PFSK-1 (cell line): ENCODE results near the gene BTBD16.

Experiments used
- FOXP2 ChIP-seq: optimal IDR thresholded peaks from 2 replicates; pipeline ENCODE3; 2011; ENCODE audit warnings: borderline replicate concordance, control low read depth, inconsistent platforms; ENCODE audit not compliant: insufficient read depth; ENCODE audit errors: extremely low read length, extremely low read depth
- POLR2AphosphoS5 ChIP-seq: IDR thresholded peaks from 2 replicates; pipeline ENCODE4 v1.6.1; 2012; ENCODE audit warnings: low read depth, mild to moderate bottlenecking, control low read depth, low read length, moderate library complexity
- REST ChIP-seq, 2 experiments: IDR thresholded peaks; 2 replicates each; pipeline versions ENCODE4 v1.6.1 to v1.8.0; 2011 to 2012; ENCODE audit warnings: low read depth in 2 of 2, low read length in 2 of 2, control low read depth in 1 of 2, inconsistent platforms in 1 of 2, mild to moderate bottlenecking in 1 of 2, moderate library complexity in 1 of 2; ENCODE audit not compliant: insufficient read depth in 1 of 2
- SIN3A ChIP-seq: IDR thresholded peaks from 2 replicates; pipeline ENCODE4 v1.6.1; 2012; ENCODE audit warnings: mild to moderate bottlenecking, low read length, moderate library complexity, borderline replicate concordance; ENCODE audit not compliant: insufficient read depth
- TAF1 ChIP-seq: IDR thresholded peaks from 2 replicates; pipeline ENCODE4 v1.6.1; 2012; ENCODE audit warnings: low read length, control low read depth, borderline replicate concordance; ENCODE audit not compliant: insufficient read depth

BTBD16 gene

GRCh38 chr10:122245897-122246296 lies 25.2 kb upstream of the BTBD16 start:
- TF ChIP-seq REST (IDR thresholded peaks at IDR 0.05; ENCODE audit: insufficient read depth in 1 of 2, low read depth in 2 of 2, low read length in 2 of 2) (no peak), TAF1 (no peak), SIN3A (no peak), POLR2AphosphoS5 (no peak), FOXP2 (no peak)

- TF ChIP-seq FOXP2: no peak
- TF ChIP-seq TAF1: no peak
- TF ChIP-seq REST (IDR thresholded peaks at IDR 0.05; ENCODE audit: insufficient read depth in 1 of 2, low read depth in 2 of 2, low read length in 2 of 2): no peak
- no peak for TF ChIP-seq SIN3A
- no peak for TF ChIP-seq POLR2AphosphoS5
Observed at GRCh38 chr10:122246830-122247520, 24.1 kb upstream of the BTBD16 start.

GRCh38 chr10:122248356-122249302 lies 22.5 kb upstream of the BTBD16 start:
- TF ChIP-seq TAF1 (no peak), POLR2AphosphoS5 (no peak), SIN3A (no peak), FOXP2 (no peak), REST (IDR thresholded peaks at IDR 0.05; ENCODE audit: insufficient read depth in 1 of 2, low read depth in 2 of 2, low read length in 2 of 2) (no peak)

GRCh38 chr10:122249303-122249850 lies 21.7 kb upstream of the BTBD16 start:
- TF ChIP-seq REST (IDR thresholded peaks at IDR 0.05; ENCODE audit: insufficient read depth in 1 of 2, low read depth in 2 of 2, low read length in 2 of 2) (no peak), TAF1 (no peak), SIN3A (no peak), FOXP2 (no peak), POLR2AphosphoS5 (no peak)
